NCI-H128 (cell line): ENCODE data around the gene TAF15.
A peak's percentile ranks its signal among the peaks of the same experiment; 100 is the strongest.

ENCODE experiments used
- DNase-seq: peaks from one replicate; lab custom pipeline; 2025; ENCODE audit not compliant: unreplicated experiment; lab: John Stamatoyannopoulos, UW

The TAF15 gene

GRCh38 chr17:35817196-35817595 is 7.9 kb downstream of the TAF15 start:
- DNase-seq, result no peak

- no peak for DNase-seq
Measured at GRCh38 chr17:35819455-35819854, 10.2 kb downstream of the TAF15 start.

- no peak for DNase-seq
Measured at GRCh38 chr17:35821308-35821707, 12.0 kb downstream of the TAF15 start.

- no peak for DNase-seq
Measured at GRCh38 chr17:35825206-35825605, 15.9 kb downstream of the TAF15 start.

GRCh38 chr17:35841101-35841500 is 31.8 kb downstream of the TAF15 start:
- DNase-seq, result no peak

- DNase-seq, result no peak
Measured at GRCh38 chr17:35841505-35841904, 32.2 kb downstream of the TAF15 start.

GRCh38 chr17:35842239-35842638 is 33.0 kb downstream of the TAF15 start:
- DNase-seq, result no peak

GRCh38 chr17:35843698-35844097 is 34.4 kb downstream of the TAF15 start:
- DNase-seq, result no peak

GRCh38 chr17:35844547-35844946 is 35.3 kb downstream of the TAF15 start:
- no peak for DNase-seq

- DNase-seq, result no peak
Measured at GRCh38 chr17:35846055-35846809, 36.9 kb downstream of the TAF15 start.

- no peak for DNase-seq
Measured at GRCh38 chr17:35847006-35847405, 37.7 kb downstream of the TAF15 start.

GRCh38 chr17:35847633-35848373 is 38.5 kb downstream of the TAF15 start:
- DNase-seq, result no peak

- peak; percentile 4 for DNase-seq
Measured at GRCh38 chr17:35849469-35850348, 40.4 kb downstream of the TAF15 start.

- no peak for DNase-seq
Measured at GRCh38 chr17:35855965-35856364, 46.7 kb downstream of the TAF15 start.

- no peak for DNase-seq
Measured at GRCh38 chr17:35856603-35857002, 47.3 kb downstream of the TAF15 start.

GRCh38 chr17:35864853-35865252 is 55.6 kb downstream of the TAF15 start:
- DNase-seq, result no peak

GRCh38 chr17:35865412-35866340 is 56.4 kb downstream of the TAF15 start:
- no peak for DNase-seq

- DNase-seq, result no peak
Measured at GRCh38 chr17:35866341-35866950, 57.2 kb downstream of the TAF15 start.

GRCh38 chr17:35867574-35867973 is 58.3 kb downstream of the TAF15 start:
- DNase-seq, result no peak

- DNase-seq, result no peak
Measured at GRCh38 chr17:35868737-35869136, 59.5 kb downstream of the TAF15 start, which contains the start of gene HEATR9. Gene HEATR9 (minus strand): TSS chr17:35868891. CDS start chr17:35868742, 149 bp downstream.
